ENCODE results near the gene KLF3. TPM values are rescaled to one million over a fixed set of nuclear protein-coding genes. Genes with fewer than 3 reads are reported as not detected.

KLF3 gene
- total RNA-seq, 1 donor from 2014 or later = 1.0 TPM

DNA sequence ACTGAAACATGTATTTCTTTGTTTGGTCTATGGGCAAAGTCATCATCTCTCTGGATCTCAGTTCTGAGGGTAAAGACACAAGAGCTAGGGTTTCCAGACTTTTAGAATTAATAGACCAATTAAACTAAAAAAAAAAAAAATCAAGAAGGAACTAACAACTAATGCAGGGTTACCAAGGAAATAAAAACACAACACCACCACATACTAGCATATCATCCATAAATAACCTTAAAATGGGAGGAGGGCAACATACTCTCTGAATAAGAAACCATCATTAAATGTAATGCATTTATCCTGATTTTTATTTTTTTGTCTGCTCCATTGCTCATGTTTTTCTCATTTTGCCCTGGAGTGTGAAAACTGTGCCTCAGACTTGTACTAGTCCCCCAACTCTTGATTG, 33.5 kb upstream of the KLF3 start:
- no peaks in the 10 kb centered on the region for H3K36me3 Mint-ChIP-seq (ENCODE audit: low read depth)
- H3K9me3 Mint-ChIP-seq = no peaks in the 10 kb centered on the region
- intact Hi-C loops (cut with micrococcal nuclease) = no loop called here
- H3K27ac Mint-ChIP-seq = no peak overlapping the region
- H3K27me3 Mint-ChIP-seq = peaks cover 8% of the 10 kb centered on the region
- H3K4me3 Mint-ChIP-seq = no peak overlapping the region
- DNase-seq = no peak
- no peaks in the 10 kb centered on the region for H3K4me1 Mint-ChIP-seq

DNA sequence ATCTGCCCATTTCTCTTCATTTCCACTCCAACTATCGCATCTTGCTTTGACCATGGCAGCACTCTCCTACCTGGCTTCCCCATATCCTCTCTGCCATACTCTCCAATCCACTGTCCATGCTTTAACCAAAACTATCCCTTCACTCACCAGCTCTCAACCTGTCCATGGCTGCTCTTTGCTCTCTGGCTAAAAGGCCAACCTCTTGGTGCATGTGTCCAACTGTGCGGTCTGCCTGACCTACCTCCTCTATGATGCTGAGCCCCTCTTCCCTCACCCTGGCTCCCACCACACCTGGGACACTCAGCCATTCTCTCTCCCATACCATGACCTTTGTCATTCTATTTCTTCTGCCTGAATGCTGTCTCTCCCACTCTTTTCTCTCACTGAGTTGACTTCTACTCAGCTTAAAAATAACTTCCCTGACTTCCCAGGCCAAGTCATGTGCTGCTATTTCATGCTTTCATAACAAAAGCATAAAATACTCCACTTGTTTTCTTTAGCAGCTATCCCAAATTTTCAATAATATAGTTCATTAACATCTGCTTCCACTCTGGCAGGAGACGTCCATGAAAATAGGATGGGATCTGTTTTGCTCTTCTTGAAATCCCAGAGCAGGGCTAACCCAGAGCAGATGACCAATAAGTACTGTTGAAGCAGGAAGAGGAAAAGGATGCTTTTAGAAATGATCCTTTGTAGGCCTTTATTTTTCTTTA, 29.8 kb upstream of the KLF3 start:
- Mint-ChIP-seq H3K4me3 (no peak overlapping the region), H3K4me1 (peaks cover 2% of the 10 kb centered on the region), H3K9me3 (no peaks in the 10 kb centered on the region), H3K27me3 (peaks cover 26% of the 10 kb centered on the region), H3K27ac (no peak overlapping the region), H3K36me3 (ENCODE audit: low read depth) (no peaks in the 10 kb centered on the region)
- DNase-seq = no peak
- intact Hi-C loops (cut with micrococcal nuclease) = no loop called here

DNA sequence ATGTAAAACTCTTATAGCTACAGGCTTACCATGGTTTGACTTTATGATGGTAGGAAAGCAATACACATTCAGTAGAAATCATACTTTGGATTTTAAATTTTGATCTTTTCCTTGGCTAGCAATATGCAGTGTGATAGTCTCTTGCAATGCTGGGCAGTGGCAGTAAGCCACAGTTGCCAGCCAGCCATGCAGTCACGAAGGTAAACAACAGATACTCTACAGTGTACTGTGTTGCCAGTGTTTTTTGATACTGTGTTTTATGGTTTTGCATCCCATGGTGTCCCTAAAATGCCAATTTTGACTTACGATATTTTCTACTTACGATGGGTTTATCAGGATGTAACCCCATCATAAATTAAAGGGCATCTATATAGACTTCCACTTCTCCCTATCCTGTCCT, 24.8 kb upstream of the KLF3 start:
- Mint-ChIP-seq H3K4me1 (peaks cover 2% of the 10 kb centered on the region), H3K27me3 (peaks cover 44% of the 10 kb centered on the region), H3K4me3 (no peak overlapping the region), H3K9me3 (peaks cover 4% of the 10 kb centered on the region), H3K27ac (no peak overlapping the region), H3K36me3 (ENCODE audit: low read depth) (no peaks in the 10 kb centered on the region)
- intact Hi-C loops (cut with micrococcal nuclease) = no loop called here
- no peak for DNase-seq

DNA sequence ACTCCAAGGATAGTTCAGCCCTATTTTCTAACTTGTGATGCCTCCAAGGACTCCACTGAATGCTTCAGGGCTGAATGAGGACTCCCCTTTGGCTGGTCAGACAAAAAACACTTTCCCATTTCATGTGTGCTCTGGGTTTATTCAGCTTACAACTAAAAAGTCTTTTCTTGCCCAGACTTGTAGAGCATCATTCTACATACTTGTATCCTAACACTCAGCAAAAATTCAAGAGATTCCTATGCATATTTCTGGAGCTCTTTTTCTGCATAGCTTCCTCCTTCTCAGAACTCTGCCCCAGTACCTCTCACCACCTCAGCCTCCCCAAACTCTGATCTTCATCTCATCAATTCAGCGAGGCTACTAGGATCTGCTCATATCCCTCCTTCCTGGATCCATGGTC, 22.2 kb upstream of the KLF3 start:
- H3K9me3 Mint-ChIP-seq = peaks cover 12% of the 10 kb centered on the region
- peaks cover 43% of the 10 kb centered on the region for H3K27me3 Mint-ChIP-seq
- H3K36me3 Mint-ChIP-seq (ENCODE audit: low read depth) = no peaks in the 10 kb centered on the region
- peaks cover 2% of the 10 kb centered on the region for H3K4me1 Mint-ChIP-seq
- no peak overlapping the region for H3K4me3 Mint-ChIP-seq
- no peak overlapping the region for H3K27ac Mint-ChIP-seq
- no peak for DNase-seq
- intact Hi-C loops (cut with micrococcal nuclease) = no loop called here

DNA sequence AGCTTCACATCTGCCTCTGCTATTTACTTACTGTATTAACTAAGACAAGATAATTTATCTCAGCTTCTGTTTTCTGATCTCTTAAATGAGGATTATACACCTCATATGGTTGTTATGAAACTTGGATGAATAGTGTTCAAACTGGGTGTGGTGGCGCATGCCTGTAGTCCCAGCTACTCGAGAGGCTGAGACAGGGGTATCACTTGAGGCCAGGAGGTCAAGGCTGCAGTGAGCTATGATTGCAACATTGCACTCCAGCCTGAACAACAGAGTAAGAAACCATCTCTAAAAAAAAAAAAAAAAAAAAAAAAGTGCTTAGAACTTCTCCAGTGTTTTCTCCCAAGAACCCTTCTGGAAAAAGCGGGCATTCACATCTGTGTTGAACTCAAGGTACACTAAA, 19.8 kb upstream of the KLF3 start:
- intact Hi-C loops (cut with micrococcal nuclease) = no loop called here
- H3K9me3 Mint-ChIP-seq = peaks cover 12% of the 10 kb centered on the region
- peaks cover 32% of the 10 kb centered on the region for H3K27me3 Mint-ChIP-seq

DNA sequence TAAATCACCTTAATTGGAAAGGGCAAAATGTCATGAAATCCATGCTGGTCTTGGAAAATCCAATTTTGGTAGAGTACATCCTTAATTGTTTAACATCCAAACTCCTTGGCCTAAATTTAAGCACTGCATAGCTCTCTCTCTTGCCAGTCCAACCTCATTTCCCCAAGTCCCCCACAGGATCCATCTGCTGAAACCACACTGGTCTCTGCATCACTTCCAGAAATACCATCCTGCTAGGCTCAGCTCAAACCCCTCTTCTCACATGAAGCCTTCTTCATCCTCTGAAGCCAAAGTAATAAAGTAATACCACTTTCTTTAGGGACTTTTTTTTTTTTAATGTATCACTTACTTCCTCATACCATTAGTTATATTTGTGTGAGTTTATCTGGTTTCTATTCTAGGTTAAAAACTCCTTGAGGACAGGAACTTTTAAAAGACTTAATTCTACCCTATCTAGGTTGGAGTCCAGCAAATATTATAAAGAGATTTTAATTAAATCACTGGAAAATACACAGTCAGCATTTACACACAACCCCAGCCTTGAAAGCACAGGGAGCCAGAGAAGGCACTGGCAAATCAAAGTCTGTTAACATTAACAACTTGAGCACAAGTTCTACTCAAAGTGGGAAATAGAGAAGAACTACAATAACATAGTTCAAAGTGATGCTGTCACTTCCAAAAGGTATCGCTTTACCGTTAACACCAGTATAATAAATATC, 16.7 kb upstream of the KLF3 start:
- DNase-seq = no peak
- Mint-ChIP-seq H3K27me3 (peaks cover 20% of the 10 kb centered on the region), H3K9me3 (peaks cover 8% of the 10 kb centered on the region), H3K27ac (no peak overlapping the region), H3K4me3 (no peak overlapping the region), H3K4me1 (peaks cover 5% of the 10 kb centered on the region), H3K36me3 (ENCODE audit: low read depth) (no peaks in the 10 kb centered on the region)
- intact Hi-C loops (cut with micrococcal nuclease) = no loop called here

More for the DNA sequence above, 19.8 kb upstream of the KLF3 start:
- no peak for DNase-seq
- H3K36me3 Mint-ChIP-seq (ENCODE audit: low read depth) = no peaks in the 10 kb centered on the region
- no peak overlapping the region for H3K4me3 Mint-ChIP-seq
- no peak overlapping the region for H3K27ac Mint-ChIP-seq
- peaks cover 5% of the 10 kb centered on the region for H3K4me1 Mint-ChIP-seq

DNA sequence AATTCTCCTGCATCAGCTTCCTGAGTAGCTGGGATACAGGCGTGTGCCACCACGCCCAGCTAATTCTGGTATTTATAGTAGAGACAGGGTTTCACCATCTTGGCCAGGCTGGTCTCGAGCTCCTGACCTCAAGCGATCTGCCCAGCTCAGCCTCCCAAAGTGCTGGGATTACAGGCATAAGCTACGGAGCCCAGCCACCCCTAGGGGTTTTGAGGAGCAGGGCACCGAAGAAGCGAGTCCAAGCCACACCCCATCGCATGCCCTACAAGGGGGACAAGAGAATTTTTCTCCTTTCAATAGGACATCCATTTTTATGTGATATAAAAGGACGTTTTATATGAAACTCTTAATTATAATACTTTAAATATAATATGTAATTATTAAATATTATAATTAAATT, 13.9 kb upstream of the KLF3 start:
- intact Hi-C loops (cut with micrococcal nuclease) = no loop called here
- Mint-ChIP-seq H3K4me1 (peaks cover 16% of the 10 kb centered on the region), H3K36me3 (ENCODE audit: low read depth) (peaks cover under 1% of the 10 kb centered on the region)

DNA sequence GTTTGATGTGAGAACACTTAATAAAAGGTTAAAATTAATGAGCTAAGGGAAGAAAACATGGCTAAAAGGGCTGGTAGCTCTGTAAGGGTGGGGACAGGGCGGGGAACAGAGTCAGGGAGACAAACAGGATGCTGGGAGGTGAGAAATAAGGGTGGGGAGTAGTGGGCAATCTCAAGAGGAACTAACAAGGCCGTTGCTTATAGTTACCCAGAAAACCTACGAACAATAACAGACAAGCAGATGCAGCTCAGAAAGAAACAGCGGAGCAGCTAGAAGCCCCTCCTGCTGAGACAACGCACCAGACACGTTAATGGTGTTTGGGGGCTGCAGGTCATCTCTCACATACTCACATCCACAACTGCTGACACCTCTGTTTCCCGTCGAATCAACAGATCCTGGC, 9.7 kb upstream of the KLF3 start:
- H3K4me3 Mint-ChIP-seq = peak overlapping the region; percentile 13

More for the DNA sequence above, 13.9 kb upstream of the KLF3 start:
- DNase-seq = no peak
- no peak overlapping the region for H3K4me3 Mint-ChIP-seq
- H3K27ac Mint-ChIP-seq = no peak overlapping the region
- H3K27me3 Mint-ChIP-seq = peaks cover 21% of the 10 kb centered on the region
- H3K9me3 Mint-ChIP-seq = peaks cover 8% of the 10 kb centered on the region

DNA sequence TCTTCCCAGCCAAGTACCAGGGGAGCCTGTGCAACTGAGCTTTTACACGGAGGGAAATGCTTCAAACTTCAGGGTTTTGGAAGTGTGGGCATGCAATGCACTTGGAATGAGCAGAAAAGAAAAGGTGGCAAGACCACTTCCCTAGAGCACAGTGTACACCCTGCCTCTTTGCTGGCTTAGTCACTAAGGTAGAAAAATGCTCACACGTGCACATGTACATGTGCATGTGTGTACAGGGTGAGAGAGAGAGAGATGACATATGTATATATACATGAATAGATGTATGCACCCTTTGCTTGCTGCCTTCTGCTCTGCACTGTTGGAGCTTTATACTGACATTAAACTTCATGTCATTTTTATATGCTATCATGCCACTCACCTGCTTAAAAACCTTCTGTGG, 7.9 kb upstream of the KLF3 start:
- H3K4me3 Mint-ChIP-seq = no peak overlapping the region
- H3K27me3 Mint-ChIP-seq = peaks cover 43% of the 10 kb centered on the region
- peaks cover 23% of the 10 kb centered on the region for H3K4me1 Mint-ChIP-seq
- intact Hi-C loops (cut with micrococcal nuclease) = no loop called here
- DNase-seq = no peak
- H3K9me3 Mint-ChIP-seq = peaks cover 5% of the 10 kb centered on the region
- peaks cover 1% of the 10 kb centered on the region for H3K36me3 Mint-ChIP-seq (ENCODE audit: low read depth)
- H3K27ac Mint-ChIP-seq = no peak overlapping the region

More for the DNA sequence above, 9.7 kb upstream of the KLF3 start:
- Mint-ChIP-seq H3K9me3 (no peaks in the 10 kb centered on the region), H3K27me3 (peaks cover 35% of the 10 kb centered on the region), H3K27ac (no peak overlapping the region), H3K36me3 (ENCODE audit: low read depth) (peaks cover 1% of the 10 kb centered on the region), H3K4me1 (peaks cover 21% of the 10 kb centered on the region)
- intact Hi-C loops (cut with micrococcal nuclease) = no loop called here
- no peak for DNase-seq

DNA sequence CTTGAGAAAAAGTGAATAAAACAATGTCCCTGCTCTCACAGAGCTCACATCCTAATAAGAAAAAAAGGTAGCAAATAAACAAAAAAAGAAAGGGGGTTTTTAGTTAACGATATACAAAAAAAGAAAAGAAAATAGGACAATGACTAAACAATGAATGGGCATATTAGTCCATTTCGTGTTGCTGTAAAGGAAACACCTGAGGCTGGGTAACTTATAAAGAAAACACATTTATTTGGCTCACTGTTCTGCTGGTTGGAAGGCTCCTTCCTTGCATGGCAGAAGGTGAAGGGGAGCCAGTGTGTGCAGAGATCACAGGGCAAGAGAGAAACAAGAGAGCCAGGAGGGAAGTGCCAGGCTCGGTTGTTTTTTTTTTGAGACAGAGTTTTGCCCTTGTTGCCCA, 4.7 kb upstream of the KLF3 start:
- Mint-ChIP-seq H3K4me3 (no peak overlapping the region), H3K4me1 (peaks cover 26% of the 10 kb centered on the region), H3K27me3 (peaks cover 47% of the 10 kb centered on the region), H3K36me3 (ENCODE audit: low read depth) (peaks cover 3% of the 10 kb centered on the region), H3K27ac (no peak overlapping the region), H3K9me3 (peaks cover 7% of the 10 kb centered on the region)
- DNase-seq = no peak
- intact Hi-C loops (cut with micrococcal nuclease) = no loop called here

DNA sequence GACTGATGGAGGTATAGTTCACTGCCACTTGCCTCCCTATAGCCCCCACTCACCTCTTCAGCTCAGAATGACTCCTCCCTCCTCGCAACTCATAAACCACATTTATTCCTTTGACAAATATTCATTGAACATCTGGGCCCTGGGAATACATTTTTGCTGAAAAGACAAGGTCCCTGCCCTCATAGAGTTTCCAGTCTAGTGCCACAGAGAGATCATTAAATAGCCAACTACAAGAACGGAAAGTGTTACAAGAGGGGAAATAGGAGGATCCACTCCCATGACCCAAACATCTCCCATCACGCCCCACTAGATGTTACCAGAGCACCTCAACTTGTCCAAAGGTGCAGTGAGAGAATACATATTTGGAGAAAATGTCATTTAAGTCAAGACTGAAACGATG, 3.2 kb upstream of the KLF3 start:
- DNase-seq = peak; percentile 50
- Mint-ChIP-seq H3K9me3 (peaks cover 7% of the 10 kb centered on the region), H3K27ac (no peak overlapping the region), H3K36me3 (ENCODE audit: low read depth) (peaks cover 2% of the 10 kb centered on the region), H3K4me3 (no peak overlapping the region), H3K27me3 (peaks cover 51% of the 10 kb centered on the region), H3K4me1 (peaks cover 25% of the 10 kb centered on the region)
- intact Hi-C loops (cut with micrococcal nuclease) = loop anchor here (10.0 kb wide), 1 partner anchor 976 kb away; the partner anchor contains the start of gene RELL1

DNA sequence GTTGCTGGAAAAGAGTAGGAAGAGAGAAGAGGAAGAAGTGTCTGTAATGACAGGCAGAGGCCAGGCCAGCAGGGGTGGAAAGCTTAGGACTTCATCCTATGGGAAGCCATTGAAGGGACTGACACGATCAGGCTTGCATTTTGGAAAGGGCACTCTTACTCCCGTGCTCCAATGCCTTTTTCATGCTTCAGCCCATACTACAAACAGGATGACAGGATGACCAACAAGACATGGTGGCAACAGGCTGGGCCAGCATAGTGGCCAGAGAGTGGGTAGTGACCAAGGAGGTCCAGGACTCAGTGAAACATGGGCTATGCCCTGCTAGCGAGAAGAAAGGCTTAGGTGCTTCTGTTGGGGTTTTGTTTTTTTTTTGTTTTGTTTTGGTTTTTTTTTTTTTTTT, 2.6 kb upstream of the KLF3 start:
- peak; percentile 56 for DNase-seq
- Mint-ChIP-seq H3K27ac (no peak overlapping the region), H3K27me3 (peaks cover 51% of the 10 kb centered on the region), H3K4me3 (no peak overlapping the region), H3K4me1 (peaks cover 29% of the 10 kb centered on the region), H3K9me3 (peaks cover 7% of the 10 kb centered on the region), H3K36me3 (ENCODE audit: low read depth) (peaks cover 2% of the 10 kb centered on the region)
- intact Hi-C loops (cut with micrococcal nuclease) = loop anchor here (10.0 kb wide), 1 partner anchor 977 kb away; the partner anchor contains the start of gene RELL1

DNA sequence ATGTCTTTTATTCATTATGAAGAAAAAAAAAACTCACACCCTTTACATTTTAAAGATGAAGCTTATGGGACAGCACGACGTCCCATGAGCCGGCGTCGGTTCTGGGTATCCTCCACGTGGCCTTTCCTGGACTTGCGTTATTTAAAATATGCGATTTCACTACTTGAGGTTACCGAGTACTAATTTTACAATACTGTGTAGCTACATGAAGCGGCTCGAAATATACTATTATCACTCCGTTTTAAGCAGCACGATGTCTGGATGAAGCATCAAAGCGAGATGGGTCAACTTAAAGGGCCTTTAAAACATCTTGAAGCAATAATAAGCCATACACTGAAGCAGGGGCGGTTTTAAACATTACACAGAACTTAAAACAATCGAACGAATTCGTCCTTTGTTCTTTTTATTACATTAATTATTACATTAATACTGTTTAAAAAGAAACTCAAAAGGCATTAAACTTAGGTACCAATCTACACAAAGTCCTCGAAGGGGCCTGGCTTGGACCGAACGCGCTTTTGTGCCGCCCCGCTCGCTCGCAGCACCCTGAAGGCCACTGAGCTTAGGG, 1.4 kb upstream of the KLF3 start:
- peaks cover 39% of the 10 kb centered on the region for H3K4me1 Mint-ChIP-seq
- peak overlapping the region; percentile 20 for H3K27ac Mint-ChIP-seq
- intact Hi-C loops (cut with micrococcal nuclease) = loop anchor here (10.0 kb wide), 1 partner anchor 978 kb away; the partner anchor contains the start of gene RELL1

More for the DNA sequence above, 1.4 kb upstream of the KLF3 start:
- H3K9me3 Mint-ChIP-seq = peaks cover 7% of the 10 kb centered on the region
- peaks cover 2% of the 10 kb centered on the region for H3K36me3 Mint-ChIP-seq (ENCODE audit: low read depth)
- H3K27me3 Mint-ChIP-seq = peaks cover 53% of the 10 kb centered on the region
- H3K4me3 Mint-ChIP-seq = peak overlapping the region; percentile 76
- peak; percentile 55 for DNase-seq
